ENCODE data around the gene ELMO3.

DNA sequence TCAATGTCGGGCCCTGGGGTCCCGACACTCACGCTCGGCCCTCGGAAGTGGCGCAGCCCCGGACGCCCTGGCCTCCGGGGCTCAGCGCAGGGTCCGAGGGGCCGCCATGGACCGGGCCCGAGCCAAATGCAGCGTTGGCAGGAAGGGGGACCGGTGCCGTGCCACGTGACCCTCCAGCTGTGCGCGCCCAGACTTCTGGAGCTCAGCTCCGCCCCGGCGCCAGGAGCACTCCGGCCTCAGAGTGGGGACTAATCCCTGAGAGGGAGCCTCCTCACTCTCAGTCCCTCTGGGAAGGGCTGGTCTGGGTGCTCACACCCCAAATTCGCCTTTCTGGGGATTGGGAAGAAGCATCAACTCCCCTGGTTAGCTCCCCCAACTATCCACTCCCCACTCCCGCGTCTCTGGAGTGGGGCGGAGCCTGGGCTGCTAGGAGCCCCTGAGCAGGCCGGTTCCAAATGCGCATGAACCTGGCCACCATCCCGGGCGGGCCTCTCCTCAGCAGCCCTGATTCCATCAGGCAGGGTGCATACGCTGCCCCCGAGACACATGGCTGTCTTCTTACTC is 48.0 kb upstream of the ELMO3 start, which contains the start of gene B3GNT9:
- no peak for TF ChIP-seq CEBPB (IDR thresholded peaks at IDR 0.05; ENCODE audit: low read depth, low read length)
- TF ChIP-seq, protein P1, sequence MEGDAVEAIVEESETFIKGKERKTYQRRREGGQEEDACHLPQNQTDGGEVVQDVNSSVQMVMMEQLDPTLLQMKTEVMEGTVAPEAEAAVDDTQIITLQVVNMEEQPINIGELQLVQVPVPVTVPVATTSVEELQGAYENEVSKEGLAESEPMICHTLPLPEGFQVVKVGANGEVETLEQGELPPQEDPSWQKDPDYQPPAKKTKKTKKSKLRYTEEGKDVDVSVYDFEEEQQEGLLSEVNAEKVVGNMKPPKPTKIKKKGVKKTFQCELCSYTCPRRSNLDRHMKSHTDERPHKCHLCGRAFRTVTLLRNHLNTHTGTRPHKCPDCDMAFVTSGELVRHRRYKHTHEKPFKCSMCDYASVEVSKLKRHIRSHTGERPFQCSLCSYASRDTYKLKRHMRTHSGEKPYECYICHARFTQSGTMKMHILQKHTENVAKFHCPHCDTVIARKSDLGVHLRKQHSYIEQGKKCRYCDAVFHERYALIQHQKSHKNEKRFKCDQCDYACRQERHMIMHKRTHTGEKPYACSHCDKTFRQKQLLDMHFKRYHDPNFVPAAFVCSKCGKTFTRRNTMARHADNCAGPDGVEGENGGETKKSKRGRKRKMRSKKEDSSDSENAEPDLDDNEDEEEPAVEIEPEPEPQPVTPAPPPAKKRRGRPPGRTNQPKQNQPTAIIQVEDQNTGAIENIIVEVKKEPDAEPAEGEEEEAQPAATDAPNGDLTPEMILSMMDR (conservative IDR thresholded peaks at IDR 0.05; ENCODE audit: low read depth, low read length), result no peak
- peak; percentile 12; the same call in 1 of the 2 replicates for TF ChIP-seq MXI1 (IDR thresholded peaks at IDR 0.05; ENCODE audit: borderline replicate concordance, low read depth, low read length)
- TF ChIP-seq RFX5 (IDR thresholded peaks at IDR 0.05; ENCODE audit: low read depth, low read length), result no peak
- peak; percentile 39; the same call in 1 of the 2 replicates for TF ChIP-seq MAZ (IDR thresholded peaks at IDR 0.05; ENCODE audit: borderline replicate concordance, low read depth, low read length)
- TF ChIP-seq, protein P2, sequence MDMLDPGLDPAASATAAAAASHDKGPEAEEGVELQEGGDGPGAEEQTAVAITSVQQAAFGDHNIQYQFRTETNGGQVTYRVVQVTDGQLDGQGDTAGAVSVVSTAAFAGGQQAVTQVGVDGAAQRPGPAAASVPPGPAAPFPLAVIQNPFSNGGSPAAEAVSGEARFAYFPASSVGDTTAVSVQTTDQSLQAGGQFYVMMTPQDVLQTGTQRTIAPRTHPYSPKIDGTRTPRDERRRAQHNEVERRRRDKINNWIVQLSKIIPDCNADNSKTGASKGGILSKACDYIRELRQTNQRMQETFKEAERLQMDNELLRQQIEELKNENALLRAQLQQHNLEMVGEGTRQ (IDR thresholded peaks at IDR 0.05; ENCODE audit: low read depth, low read length), result peak; percentile 88
- TF ChIP-seq RAD21 (IDR thresholded peaks at IDR 0.05; ENCODE audit: low read length), result no peak
- TF ChIP-seq POLR2A (IDR thresholded peaks at IDR 0.05; ENCODE audit: low read depth, low read length), result no peak
- TF ChIP-seq RCOR1 (IDR thresholded peaks at IDR 0.05; ENCODE audit: insufficient replicate concordance, low read length), result no peak
- TF ChIP-seq, protein P3, sequence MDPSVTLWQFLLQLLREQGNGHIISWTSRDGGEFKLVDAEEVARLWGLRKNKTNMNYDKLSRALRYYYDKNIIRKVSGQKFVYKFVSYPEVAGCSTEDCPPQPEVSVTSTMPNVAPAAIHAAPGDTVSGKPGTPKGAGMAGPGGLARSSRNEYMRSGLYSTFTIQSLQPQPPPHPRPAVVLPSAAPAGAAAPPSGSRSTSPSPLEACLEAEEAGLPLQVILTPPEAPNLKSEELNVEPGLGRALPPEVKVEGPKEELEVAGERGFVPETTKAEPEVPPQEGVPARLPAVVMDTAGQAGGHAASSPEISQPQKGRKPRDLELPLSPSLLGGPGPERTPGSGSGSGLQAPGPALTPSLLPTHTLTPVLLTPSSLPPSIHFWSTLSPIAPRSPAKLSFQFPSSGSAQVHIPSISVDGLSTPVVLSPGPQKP (IDR thresholded peaks at IDR 0.05; ENCODE audit: borderline replicate concordance, low read depth, low read length), result no peak
- TF ChIP-seq MAFK (IDR thresholded peaks at IDR 0.05; ENCODE audit: low read depth, low read length), result no peak

All from IMR-90 (cell line).